ENCODE results near the gene ALCAM.

GRCh38 chr3:105401254-105401653 lies 34.5 kb downstream of the ALCAM start:
- TF ChIP-seq, protein P1, sequence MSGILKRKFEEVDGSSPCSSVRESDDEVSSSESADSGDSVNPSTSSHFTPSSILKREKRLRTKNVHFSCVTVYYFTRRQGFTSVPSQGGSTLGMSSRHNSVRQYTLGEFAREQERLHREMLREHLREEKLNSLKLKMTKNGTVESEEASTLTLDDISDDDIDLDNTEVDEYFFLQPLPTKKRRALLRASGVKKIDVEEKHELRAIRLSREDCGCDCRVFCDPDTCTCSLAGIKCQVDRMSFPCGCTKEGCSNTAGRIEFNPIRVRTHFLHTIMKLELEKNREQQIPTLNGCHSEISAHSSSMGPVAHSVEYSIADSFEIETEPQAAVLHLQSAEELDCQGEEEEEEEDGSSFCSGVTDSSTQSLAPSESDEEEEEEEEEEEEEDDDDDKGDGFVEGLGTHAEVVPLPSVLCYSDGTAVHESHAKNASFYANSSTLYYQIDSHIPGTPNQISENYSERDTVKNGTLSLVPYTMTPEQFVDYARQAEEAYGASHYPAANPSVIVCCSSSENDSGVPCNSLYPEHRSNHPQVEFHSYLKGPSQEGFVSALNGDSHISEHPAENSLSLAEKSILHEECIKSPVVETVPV (CRISPR knock-in tag; IDR thresholded peaks at IDR 0.05): no peak
- TF ChIP-seq ARNTL (CRISPR knock-in tag; IDR thresholded peaks at IDR 0.05; ENCODE audit: borderline replicate concordance, low read depth) (no peak), SNAI2 (CRISPR knock-in tag; IDR thresholded peaks at IDR 0.05) (no peak), ZC3H10 (CRISPR knock-in tag; IDR thresholded peaks at IDR 0.05) (no peak)

All from SK-N-SH treated with all-trans-retinoic acid at 6 μM for 48 hours (cell line).